Hepatocyte (in vitro differentiated cells): ENCODE data around the gene TPST1.

Source experiments
- EZH2 ChIP-seq: fragments of 200-600 bp; sonication (generic); IDR thresholded peaks from 2 replicates; pipeline ENCODE4 v1.6.1; 2016; ENCODE audit warnings: antibody characterized with exemption, mild to moderate bottlenecking, borderline replicate concordance
- EZH2phosphoT487 ChIP-seq: fragments of 200-600 bp; sonication (generic); IDR thresholded peaks from one replicate; pipeline ENCODE4 v1.6.1; 2018; ENCODE audit warnings: antibody characterized with exemption, mild to moderate bottlenecking, low read depth, moderate library complexity; ENCODE audit not compliant: unreplicated experiment, severe bottlenecking
- TF ChIP-seq, protein P1 (sequence below): fragments of 200-600 bp; sonication (generic); IDR thresholded peaks from 2 replicates; pipeline ENCODE4 v1.5.1; 2016; ENCODE audit warnings: antibody characterized with exemption, mild to moderate bottlenecking; ENCODE audit not compliant: poor library complexity

DNA sequence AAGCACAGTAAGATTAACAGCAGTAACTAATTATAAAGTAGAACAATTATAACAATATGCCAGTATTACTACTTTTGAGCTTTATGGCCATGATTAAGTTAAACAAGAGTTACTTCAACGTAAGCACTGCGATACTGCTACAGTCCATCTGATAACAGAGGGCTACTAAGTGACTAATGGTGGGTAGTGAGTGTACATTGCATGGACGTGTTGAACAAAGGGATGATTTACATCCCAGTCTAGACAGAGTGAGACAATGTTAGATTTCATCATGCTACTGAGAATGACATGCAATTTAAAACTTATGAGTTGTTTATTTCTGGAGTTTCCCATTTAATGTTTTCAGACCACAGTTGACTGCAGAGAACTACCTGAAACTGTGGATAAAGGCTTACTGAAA lies 45.6 kb downstream of the TPST1 start:
- TF ChIP-seq, protein P1, sequence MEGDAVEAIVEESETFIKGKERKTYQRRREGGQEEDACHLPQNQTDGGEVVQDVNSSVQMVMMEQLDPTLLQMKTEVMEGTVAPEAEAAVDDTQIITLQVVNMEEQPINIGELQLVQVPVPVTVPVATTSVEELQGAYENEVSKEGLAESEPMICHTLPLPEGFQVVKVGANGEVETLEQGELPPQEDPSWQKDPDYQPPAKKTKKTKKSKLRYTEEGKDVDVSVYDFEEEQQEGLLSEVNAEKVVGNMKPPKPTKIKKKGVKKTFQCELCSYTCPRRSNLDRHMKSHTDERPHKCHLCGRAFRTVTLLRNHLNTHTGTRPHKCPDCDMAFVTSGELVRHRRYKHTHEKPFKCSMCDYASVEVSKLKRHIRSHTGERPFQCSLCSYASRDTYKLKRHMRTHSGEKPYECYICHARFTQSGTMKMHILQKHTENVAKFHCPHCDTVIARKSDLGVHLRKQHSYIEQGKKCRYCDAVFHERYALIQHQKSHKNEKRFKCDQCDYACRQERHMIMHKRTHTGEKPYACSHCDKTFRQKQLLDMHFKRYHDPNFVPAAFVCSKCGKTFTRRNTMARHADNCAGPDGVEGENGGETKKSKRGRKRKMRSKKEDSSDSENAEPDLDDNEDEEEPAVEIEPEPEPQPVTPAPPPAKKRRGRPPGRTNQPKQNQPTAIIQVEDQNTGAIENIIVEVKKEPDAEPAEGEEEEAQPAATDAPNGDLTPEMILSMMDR = no peak
- TF ChIP-seq EZH2 (no peak), EZH2phosphoT487 (no peak)
